Right ventricle myocardium inferior (tissue), 1 donor: Measurements from ENCODE around the gene RNF103. TPM values are rescaled to one million over a fixed set of nuclear protein-coding genes. Genes with fewer than 3 reads are reported as not detected.

ENCODE experiments used
- ATAC-seq: fragments of 200-7000 bp; cut with Tn5 transposase; one replicate; pipeline ENCODE4 v1.9.1; 2020; ENCODE audit warnings: mild to moderate bottlenecking, moderate library complexity
- DNase-seq: peaks from one replicate; pipeline ENCODE4 v3.0.0; 2021; ENCODE audit errors: missing footprints
- intact Hi-C: fragments of 100-400 bp; cut with DNase I; formaldehyde crosslinking; loops from one replicate; pipeline ENCODE4 v1.11.0; 2022
- total RNA-seq: library from RNA; stranded (reverse); fragmentation: NEBNext Ultra II Directional; extraction: Animal tissue kit (Norgen Biotek cat#: 25700); gene quantifications from one replicate; pipeline ENCODE4 v1.2.1, GENCODE V29; 2021
- donor health status: DM: no; HTN: yes; CAD: no; lungs with severe emphysema.

Gene RNF103
- total RNA-seq, 1 donor from 2014 or later: 49.6 TPM

DNA sequence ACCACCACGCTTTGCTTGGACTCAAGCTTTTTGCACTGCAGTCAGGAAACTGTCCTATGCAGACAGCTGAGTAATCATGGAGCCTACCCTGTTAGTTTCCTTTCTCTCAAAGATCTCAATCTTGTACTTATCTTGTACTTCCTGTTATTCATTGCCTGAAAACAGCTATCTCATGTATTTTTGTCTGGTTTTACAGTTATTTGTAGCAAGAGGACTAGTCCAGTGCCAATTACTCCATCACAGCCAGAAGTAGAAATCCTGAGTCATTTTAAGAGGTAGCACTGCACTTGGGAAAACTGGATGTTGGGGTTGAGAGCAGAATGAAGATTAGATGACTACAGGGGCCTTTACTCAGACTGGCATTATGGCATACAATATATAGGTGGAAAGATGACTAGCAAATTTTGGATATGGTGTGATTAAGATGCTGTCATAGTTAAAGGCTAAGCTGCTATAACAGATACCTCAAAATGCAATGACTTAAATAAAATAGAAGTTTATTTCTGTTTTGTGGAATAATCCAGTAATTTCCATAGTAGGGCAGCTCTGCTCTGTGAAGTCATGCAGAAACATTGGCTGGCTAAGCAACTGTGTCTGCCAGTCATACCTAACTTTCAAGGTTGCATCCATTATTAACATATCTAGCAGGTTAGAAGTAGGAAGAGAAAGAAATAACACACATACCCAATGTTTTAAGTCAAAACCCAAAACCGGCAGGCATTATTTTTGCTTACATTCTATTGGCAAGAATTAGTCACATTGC is 39.3 kb downstream of the RNF103 start:
- ATAC-seq (peak; percentile 52), DNase-seq (no peak)
- intact Hi-C loops: no loop called here

GRCh38 chr2:86580560-86580959 is 43.1 kb downstream of the RNF103 start:
- intact Hi-C loops: no loop called here
- ATAC-seq (no peak), DNase-seq (no peak)

DNA sequence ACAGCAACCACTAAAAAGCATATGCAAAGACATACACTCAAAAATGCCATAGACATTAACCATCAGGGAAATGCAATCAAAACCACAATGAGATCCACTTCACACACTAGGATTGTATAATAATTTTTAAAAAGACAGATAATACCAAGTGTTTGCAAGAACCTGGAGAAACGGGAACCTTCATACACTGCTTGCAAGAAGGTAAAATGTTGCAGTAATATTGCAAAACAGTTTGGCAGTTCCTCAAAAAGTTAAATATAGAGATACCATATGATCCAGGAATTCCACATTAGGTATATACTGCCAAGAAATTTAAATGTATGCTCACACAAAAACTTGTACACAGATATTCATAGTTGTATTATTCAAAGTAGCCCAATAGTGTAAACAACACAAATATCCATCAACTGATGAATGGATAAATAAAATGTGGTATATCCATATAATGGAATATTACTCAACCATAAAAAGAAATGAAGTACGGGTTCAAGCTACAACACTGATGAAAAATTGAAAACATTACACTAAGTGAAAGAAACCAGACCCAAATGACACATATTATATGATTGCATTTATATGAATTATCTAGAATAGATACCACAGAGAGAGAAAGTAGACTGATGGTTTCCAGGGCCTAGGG is 45.7 kb downstream of the RNF103 start:
- ATAC-seq (no peak), DNase-seq (no peak)
- intact Hi-C loops: no loop called here

DNA sequence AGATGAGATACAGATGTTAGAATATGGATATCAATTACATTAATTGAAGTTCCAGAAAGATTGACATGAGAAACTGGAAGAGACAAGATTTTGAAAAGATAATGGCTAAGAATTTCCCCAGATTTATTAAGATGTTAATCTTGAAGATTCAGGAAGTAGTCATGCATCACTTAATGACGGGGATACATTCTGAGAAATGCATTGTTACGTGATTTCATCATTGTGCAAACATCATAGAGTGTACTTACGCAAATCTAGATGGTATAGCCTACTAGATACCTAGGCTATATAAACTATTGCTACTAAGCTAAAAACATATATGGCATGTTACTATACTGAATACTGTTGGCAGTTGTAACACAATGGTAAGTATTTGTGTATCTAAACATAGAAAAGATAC is 53.6 kb downstream of the RNF103 start:
- no peak for DNase-seq
- ATAC-seq: no peak
- intact Hi-C loops: no loop called here

GRCh38 chr2:86566821-86567190 is 56.9 kb downstream of the RNF103 start:
- intact Hi-C loops: no loop called here
- no peak for ATAC-seq

GRCh38 chr2:86566158-86566820 is 57.4 kb downstream of the RNF103 start:
- ATAC-seq: no peak
- intact Hi-C loops: no loop called here

More at GRCh38 chr2:86566821-86567190, 56.9 kb downstream of the RNF103 start:
- DNase-seq: no peak

DNA sequence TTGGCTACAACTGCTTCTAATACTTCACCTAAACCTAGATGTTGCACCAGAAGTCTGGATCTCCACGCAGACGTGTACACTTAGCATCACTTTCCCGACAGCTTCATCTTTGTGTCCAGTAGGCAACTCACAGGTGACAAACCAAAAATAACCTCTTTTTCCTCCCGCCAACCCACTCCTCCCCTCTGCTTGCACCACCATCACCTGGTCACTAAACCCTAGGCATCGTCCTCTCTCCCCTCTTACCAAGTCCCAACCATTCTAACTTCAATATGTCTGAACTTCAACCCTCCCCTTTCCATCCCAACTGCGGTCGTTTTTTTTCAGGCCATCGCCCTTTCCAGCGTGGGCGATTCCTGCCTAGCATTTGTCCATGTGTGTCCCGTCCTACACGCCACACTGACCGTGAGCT is 60.0 kb downstream of the RNF103 start:
- DNase-seq (no peak), ATAC-seq (no peak)
- intact Hi-C loops: loop anchor here (2.0 to 5.0 kb wide), 2 partner anchors 59 to 121 kb away; partner anchors contain the start of genes KDM3A and RNF103

More at GRCh38 chr2:86566158-86566820, 57.4 kb downstream of the RNF103 start:
- no peak for DNase-seq

DNA sequence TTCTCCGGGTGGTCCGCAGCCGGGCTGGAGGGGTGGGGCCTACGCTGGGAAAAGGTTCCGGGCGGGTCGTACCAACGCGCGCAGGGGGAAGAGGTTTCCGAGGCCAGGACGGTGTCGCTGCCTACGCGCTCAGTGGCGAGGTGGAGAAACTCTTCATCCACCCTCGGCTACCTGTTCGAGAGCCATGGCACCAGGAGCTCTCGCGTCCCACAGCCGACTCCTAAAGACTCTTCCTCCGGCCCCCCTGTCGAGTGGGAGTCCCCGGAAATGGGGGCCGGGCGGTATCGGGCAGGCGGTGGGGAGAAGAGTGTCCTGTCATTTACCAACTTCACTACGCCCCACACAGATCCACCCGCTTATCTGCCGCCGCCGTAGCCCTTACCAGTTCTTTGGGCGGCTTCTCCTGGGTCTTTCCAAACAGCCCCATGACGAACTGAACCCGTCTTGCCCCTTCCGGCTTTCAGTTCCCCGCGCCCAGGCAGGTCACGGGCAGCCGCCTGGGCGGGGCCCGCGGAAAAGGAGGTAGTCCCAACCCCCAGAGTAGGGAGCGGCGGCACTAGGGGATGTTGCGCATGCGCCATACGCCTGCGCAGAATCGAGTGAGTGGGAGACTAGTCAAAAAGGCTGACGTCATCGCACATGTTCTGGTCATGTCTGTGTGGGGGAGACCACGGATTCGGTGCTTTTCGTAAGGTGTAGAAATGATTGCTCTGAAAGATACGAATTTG is 60.6 kb downstream of the RNF103 start, which contains the start of gene CHMP3:
Gene CHMP3, minus strand, starts transcription at position 522 of the 728 bp plus-strand sequence. Its CDS starts 95 bp downstream, at position 427.
- DNase-seq (peak; percentile 98), ATAC-seq (peak; percentile 99)
- intact Hi-C loops: loop anchor here (2.0 to 5.0 kb wide), 2 partner anchors 60 to 121 kb away; partner anchors contain the start of genes KDM3A and RNF103

- DNase-seq (no peak), ATAC-seq (no peak)
- intact Hi-C loops: loop anchor here (2.0 to 5.0 kb wide), 2 partner anchors 60 to 120 kb away; partner anchors contain the start of genes KDM3A and RNF103
These were observed 61.2 kb downstream of the RNF103 start for GRCh38 chr2:86562485-86562921.

DNA sequence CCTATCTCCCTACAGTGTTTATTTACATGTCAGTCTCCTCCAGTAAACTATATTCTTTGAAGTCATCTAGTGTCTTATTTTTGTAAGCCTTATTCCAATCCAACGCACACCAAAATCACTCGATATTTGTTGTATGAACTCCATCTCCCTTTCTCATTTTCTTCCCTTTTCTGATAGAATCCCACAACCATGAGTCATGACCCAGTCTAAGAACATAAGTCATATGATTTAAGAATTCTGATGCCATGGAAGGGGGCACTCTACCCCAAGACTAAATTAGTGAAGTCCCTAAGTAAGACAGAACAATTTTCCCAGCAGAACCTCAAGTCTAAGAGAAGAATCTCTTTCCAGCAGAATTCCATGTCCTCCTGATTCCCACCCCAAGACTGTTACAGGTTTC is 65.8 kb downstream of the RNF103 start:
- intact Hi-C loops: no loop called here
- no peak for DNase-seq
- ATAC-seq: no peak

DNA sequence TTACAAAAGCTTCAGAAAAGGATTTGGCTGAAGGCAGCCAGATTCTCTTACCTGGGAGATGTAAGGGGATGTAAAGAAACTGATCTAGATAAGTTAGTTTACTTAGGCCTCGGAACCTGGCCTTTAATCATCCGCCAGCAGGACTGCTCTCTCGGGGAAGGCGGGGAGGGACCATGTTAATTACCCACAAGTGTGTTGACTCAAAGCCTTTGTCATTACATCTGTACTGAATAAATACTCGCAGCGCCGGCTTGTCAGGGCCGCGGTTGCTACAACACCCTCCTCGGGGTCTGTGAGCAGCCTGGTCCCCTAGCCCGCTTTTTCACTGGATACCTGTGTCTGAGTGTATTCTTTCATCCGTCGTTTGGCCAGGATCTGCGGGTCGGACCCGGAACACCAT is 67.2 kb downstream of the RNF103 start:
- no peak for ATAC-seq
- no peak for DNase-seq
- intact Hi-C loops: no loop called here

Other genes starting within 250 kb of the RNF103 start
- gene KDM3A, start 182.5 kb downstream of the RNF103 start, total RNA-seq: 29.5 TPM
- 171 TPM for gene CHMP3, start 60.4 kb downstream of the RNF103 start, total RNA-seq
- gene RMND5A, start 96.4 kb upstream of the RNF103 start, total RNA-seq: 91.6 TPM
- 1.2 TPM for gene CD8A, start 167.0 kb upstream of the RNF103 start, total RNA-seq
- 0.30 TPM for gene CD8B, start 238.0 kb upstream of the RNF103 start, total RNA-seq